Measurements from ENCODE around the gene EME1.

DNA sequence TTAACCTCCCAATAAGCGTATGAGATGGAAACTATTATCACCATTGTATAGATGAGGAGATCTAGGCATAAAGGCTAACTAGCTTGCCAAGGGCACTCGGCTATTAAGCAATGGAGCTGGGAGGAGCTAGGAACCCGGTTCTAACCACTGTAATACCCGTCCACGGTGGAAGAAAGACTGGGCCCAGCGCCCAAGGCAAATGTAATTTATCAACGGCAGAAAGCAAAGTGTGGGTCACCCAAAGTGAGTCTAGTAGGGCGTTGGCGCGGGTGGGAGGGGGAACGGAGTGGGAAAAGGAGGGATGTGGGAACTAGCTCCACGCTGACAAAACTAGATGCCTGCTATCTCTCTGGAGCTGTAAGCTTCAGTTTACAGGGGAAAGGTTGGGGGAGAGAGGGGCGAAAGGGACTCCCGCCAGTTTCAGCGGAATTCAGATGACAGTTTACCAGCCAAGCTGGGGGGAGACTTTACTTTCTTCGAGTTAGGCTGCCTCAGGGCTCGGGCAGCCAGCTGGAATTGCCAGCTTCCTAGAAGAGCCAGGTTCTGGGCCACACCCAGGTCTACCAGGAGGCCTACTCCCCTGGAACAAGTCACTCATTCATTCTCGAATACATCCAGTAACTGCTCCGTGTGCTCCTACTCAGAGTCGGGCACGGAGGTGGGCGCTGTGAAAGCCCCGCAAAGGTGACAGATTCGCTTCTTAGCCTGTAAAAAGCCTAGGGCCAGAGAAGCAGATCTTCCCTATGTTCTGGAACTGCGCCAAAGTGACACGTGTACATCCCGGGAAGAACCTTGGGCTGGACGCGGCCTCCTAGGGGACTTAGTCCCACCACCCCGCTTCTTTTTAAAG is 23.5 kb downstream of the EME1 start:
- TF ChIP-seq, protein P1, sequence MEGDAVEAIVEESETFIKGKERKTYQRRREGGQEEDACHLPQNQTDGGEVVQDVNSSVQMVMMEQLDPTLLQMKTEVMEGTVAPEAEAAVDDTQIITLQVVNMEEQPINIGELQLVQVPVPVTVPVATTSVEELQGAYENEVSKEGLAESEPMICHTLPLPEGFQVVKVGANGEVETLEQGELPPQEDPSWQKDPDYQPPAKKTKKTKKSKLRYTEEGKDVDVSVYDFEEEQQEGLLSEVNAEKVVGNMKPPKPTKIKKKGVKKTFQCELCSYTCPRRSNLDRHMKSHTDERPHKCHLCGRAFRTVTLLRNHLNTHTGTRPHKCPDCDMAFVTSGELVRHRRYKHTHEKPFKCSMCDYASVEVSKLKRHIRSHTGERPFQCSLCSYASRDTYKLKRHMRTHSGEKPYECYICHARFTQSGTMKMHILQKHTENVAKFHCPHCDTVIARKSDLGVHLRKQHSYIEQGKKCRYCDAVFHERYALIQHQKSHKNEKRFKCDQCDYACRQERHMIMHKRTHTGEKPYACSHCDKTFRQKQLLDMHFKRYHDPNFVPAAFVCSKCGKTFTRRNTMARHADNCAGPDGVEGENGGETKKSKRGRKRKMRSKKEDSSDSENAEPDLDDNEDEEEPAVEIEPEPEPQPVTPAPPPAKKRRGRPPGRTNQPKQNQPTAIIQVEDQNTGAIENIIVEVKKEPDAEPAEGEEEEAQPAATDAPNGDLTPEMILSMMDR (IDR thresholded peaks at IDR 0.05; ENCODE audit: insufficient read depth, low read length): no peak
- no peak for TF ChIP-seq REST (IDR thresholded peaks at IDR 0.05; ENCODE audit: insufficient replicate concordance, low read depth)

All from HL-60 (cell line).